Left lobe of liver (tissue), 2 donors: ENCODE measurements around the gene RPUSD2. TPM values are rescaled to one million over a fixed set of nuclear protein-coding genes. Genes with fewer than 3 reads are reported as not detected.
A peak's percentile ranks its signal among the peaks of the same experiment; 100 is the strongest.

Experiments
- ATAC-seq: fragments of 200-7000 bp; cut with Tn5 transposase; one replicate; pipeline ENCODE4 v1.9.1; 2020; ENCODE audit warnings: mild to moderate bottlenecking, moderate library complexity
- DNase-seq: peaks from one replicate; pipeline ENCODE4 v3.0.0-alpha.2; 2020; ENCODE audit warnings: low spot score
- total RNA-seq: library from RNA; stranded (reverse); gene quantifications from one replicate; pipeline ENCODE4 v1.2.1, GENCODE V29; 2021
- donor health status: DM: no; HTN: no; CAD: no; lungs with moderate emphysema.
- donor health status: DM: no; HTN: yes; CAD: no.

RPUSD2 gene, protein sequence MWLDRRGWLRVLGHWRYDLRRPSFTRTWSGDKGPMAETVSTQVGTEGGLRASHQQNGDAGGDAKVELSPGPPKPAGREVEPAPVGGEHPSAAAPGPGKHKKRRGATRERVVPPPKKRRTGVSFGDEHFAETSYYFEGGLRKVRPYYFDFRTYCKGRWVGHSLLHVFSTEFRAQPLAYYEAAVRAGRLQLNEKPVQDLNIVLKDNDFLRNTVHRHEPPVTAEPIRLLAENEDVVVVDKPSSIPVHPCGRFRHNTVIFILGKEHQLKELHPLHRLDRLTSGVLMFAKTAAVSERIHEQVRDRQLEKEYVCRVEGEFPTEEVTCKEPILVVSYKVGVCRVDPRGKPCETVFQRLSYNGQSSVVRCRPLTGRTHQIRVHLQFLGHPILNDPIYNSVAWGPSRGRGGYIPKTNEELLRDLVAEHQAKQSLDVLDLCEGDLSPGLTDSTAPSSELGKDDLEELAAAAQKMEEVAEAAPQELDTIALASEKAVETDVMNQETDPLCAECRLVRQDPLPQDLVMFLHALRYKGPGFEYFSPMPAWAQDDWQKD
- total RNA-seq: 7.4 TPM

DNA sequence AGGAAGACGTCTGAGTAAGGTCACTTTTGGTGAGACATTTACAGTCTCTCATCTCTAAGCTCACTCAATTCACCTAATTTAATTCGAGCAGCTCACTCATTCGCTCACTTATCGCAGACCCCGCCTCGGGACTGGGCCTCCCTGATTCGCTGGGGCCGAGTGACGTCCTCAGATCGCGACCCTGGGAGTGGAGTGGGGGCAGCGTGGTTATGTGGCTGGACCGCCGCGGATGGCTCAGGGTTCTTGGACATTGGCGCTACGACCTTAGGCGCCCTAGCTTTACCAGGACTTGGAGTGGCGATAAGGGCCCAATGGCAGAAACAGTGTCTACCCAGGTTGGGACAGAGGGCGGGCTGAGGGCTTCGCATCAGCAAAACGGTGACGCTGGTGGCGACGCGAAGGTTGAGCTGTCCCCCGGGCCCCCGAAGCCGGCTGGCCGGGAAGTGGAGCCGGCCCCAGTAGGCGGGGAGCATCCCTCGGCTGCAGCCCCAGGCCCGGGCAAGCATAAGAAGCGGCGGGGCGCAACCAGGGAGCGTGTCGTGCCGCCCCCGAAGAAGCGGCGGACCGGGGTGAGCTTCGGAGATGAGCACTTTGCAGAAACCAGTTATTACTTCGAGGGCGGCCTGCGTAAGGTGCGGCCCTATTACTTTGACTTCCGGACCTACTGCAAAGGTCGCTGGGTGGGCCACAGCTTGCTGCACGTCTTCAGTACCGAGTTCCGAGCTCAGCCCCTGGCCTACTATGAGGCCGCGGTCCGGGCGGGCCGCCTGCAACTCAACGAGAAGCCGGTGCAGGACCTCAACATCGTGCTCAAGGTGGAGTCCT, at the start of gene RPUSD2:
RPUSD2 (plus strand) TSS at position 171 of the 825 bp plus-strand sequence; CDS start at position 210, 39 bp downstream.
- peak; percentile 94 for DNase-seq
- ATAC-seq: peak; percentile 81

DNA sequence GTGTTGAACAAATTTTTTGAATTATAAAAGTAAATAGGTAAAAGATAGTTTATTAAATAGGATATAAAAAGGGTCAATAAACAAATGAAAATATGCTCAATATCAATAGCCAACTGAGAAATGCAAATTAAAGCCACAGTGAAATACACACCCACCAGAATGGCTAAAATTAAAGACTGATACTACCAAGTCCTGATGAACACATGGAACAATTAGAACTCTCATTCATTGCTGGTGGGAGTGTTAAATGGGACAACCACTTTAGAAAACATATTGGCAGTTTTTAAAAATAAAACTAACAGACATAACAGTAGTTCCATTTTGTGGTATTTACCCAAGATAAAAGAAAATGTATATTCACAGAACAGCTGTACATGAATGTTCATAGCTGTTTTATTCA, 45.5 kb upstream of the RPUSD2 start:
- ATAC-seq: no peak
- no peak for DNase-seq

DNA sequence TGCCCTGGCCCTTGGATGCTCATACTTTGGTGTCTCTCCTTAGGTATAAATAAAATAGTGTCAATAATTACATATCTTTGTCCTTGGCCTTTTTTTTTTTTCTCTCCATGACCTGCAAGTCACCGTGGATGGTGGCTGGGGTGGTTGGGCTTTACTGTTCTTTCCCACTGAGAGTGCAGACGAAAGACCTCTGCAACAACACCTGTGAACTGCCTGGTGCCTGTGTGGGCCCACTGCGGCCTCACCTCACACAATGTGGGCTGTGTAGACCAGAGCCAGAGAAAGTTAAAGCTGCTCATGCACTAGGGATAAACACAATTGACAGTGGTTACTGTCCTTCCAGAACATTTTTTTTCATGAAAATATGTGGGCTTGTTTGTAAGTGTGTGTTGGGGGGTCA, 43.2 kb upstream of the RPUSD2 start:
- DNase-seq: no peak
- no peak for ATAC-seq

DNA sequence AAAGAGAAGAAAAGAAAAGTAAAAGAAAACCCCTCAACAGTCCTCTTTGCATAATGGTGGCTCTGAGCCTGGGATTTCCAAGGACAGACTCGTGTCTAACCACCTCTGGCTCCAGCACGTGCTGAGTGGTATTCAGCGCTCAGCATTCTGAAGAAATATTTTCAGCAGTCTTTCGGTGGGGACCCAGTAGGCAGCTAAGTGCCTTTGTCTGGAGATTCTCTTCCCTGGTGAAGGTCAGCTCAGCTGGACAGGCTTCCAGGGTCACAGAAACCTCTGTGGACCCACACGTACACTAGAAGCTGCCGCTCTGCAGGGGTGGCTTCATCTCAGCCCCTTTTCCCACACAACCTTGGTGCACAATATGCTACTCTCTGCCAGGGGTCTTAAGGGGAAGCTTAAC, 40.3 kb upstream of the RPUSD2 start:
- DNase-seq (no peak), ATAC-seq (no peak)

DNA sequence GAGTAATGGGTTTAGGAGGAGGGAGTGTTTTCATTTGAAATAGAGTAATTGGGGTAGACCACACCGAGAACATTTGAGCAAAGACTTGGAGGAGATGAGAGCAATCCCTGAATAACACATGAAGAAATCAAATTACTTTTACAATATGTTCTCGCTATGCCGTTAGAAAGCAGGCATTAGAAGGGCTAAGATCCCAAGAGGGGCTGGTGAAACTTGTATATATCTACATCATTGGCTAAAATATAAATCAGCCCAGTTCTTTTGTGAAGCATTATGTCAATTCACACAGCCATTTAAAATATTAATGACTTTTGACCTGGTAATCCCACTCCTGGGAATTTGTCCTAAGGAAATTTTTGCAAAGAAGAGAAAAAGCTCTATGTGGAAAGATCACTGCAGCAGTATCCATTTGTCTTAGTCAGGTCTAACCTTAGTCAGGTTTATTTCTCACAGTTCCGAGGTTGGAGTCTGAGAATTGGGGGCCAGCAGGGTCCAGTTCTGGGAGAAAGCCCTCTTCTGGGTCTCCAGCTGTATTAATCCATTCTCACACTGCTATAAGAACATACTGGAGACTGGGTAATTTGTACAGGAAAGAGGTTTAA, 35.2 kb upstream of the RPUSD2 start:
- no peak for ATAC-seq
- DNase-seq: no peak

DNA sequence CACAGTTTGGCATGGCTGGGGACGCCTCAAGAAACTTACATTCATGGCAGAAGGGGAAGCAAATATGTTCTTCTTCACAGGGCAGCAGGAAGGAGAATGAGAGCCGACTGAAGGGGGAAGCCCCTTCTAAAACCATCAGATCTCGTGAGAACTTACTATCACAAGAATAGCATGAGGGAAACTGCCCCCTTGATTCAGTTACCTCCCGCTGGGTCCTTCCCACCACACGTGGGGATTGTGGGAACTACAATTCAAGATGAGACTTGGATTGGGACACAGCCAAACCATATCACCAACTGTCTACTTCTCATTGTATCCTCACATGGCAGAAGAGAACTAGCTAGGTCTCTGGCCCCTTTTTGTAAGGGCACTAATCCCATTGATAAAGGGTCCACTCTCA, 34.7 kb upstream of the RPUSD2 start:
- DNase-seq: no peak
- ATAC-seq: no peak

DNA sequence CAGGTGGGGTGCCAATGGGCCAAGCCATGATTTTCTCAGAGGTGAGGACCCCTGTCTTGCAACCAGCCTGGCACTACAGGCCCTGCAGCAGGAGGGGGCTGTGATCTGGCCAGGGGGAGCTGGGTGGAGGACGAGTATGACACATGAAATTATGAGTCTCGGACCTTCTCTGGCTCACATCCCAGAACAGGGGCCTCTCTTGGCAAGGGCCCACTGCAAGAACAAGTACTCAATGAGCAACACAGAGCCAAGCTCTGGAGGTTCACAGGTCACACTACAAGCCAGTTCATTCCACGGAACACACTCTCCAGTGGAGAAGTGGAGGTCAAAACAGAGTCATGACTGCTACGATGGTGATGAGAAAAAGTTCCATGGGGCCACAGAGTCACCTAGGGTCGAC, 32.6 kb upstream of the RPUSD2 start:
- ATAC-seq (no peak), DNase-seq (no peak)

DNA sequence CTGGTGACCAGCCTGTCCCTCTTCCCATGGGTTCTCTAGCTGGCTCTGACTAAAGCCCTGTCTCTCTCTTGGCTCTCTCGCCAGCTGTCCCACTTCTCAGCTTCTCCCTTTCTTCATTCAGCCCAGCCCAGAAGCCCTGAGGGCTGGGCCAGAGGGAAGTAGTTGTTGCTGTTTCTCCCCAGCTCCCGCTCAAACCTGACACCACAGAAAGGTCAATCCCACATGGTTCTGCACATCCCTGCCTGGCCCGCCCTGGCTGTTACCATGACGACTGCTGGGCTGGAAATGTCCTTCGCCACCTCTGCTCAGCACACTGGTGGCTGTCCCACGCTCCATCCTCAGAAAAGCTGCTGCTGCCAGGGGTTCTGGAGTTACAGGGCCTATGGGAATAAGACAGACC, 30.1 kb upstream of the RPUSD2 start:
- ATAC-seq (no peak), DNase-seq (no peak)

DNA sequence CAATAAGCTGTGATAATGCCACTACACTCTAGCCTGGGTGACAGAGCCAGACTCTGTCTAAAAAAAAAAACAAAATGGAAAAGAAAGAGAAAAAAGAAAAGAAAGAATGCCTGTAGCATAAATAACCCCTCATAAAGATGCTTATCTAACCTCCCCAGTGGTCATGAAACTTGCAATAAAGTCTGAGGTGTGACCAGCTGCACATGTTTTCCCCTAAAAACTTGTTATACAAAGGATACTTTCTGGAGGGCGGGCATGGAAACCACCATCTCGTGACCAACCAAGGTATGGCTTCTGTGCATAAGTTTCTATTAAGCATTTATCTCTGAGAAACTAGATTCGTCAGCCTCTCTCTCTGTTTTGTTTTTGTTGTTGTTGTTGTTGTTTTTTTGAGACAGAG, 26.0 kb upstream of the RPUSD2 start:
- ATAC-seq (no peak), DNase-seq (no peak)

DNA sequence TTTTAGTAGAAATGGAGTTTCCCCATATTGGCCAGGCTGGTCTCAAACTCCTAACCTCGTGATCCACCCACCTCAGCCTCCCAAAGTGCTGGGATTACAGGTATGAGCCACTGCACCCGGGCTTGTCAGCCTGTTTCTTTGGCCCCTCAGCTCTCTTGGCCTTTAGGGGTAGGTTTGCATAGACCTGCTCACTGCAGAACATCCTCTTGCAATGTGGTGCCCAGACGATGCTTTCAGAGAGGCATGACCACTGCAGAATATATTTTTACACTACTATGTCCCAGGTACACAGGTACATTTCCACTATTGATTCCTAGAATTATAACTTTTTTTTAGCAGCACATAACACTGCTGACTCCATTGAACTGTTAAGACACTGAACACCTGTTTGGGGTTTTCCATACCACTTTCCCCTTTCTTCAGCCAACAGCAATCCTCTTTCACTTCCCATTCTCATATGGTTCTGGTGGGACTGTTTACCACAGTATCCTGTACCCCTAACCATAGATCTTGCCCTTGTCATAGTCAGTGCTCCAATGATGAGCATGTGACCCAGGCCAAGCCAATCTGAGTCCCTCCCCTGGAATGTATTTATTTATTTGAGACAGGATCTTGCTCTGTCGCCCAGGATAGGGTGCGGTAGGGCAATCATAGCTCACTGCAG, 25.3 kb upstream of the RPUSD2 start:
- no peak for ATAC-seq
- DNase-seq: no peak

DNA sequence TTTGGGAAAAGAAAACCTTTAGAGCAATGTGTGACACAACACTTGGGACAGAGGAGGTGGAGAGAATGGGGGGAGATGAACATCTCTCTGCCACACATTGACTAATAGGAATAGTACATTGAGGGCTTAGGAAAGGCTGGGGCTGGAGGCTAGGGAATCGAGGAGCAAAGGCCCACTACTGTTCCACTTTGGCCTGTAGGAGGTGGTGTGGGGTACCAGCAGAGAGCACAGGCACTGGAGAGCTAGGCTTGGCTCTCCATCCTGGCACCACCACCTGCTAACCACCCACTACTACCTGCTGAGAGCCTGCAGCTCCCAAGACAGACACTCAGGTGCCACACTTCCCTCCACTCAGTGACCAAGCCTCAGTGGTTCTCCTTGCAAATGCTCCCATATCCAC, 23.6 kb upstream of the RPUSD2 start:
- DNase-seq (no peak), ATAC-seq (no peak)

DNA sequence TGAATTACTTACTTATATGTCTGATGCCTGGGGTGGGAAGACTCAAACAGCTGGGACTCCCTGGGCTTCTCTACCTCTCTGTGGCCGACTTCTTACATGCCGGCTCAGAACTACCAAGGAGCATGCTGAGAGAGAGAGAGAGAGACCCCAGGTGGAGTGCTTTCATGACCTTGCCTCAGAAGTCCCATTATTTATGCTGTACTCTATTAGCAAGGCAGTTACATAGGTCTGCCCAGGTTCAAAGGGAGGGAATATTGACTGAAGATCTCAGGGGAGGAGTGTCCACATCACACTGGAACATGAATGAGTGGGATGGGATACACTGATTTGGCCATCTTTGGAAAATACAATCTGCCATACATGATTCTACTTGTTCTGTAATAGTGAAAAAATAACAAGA, 20.5 kb upstream of the RPUSD2 start:
- no peak for ATAC-seq
- DNase-seq: no peak

DNA sequence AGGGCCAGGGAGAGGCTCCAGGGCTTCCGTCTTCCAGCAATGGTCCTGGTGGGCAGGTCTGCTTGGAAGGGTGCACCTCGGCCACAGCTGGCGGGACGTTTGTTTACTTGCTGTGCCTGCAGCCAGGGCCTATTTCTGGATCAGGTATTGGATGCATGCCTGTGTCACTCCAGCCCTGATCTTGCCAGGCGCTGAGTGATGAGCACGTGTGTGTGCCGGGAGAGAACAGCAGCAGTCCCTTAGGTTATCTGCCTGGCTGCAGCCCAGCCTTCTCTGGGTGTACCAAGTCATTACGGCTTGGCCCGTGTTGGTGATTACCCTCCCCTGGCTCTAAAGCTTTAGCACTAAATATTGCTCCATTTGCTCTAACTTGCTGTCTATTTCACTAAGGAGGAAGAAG, 19.2 kb upstream of the RPUSD2 start:
- ATAC-seq (peak; percentile 95), DNase-seq (peak; percentile 98)

DNA sequence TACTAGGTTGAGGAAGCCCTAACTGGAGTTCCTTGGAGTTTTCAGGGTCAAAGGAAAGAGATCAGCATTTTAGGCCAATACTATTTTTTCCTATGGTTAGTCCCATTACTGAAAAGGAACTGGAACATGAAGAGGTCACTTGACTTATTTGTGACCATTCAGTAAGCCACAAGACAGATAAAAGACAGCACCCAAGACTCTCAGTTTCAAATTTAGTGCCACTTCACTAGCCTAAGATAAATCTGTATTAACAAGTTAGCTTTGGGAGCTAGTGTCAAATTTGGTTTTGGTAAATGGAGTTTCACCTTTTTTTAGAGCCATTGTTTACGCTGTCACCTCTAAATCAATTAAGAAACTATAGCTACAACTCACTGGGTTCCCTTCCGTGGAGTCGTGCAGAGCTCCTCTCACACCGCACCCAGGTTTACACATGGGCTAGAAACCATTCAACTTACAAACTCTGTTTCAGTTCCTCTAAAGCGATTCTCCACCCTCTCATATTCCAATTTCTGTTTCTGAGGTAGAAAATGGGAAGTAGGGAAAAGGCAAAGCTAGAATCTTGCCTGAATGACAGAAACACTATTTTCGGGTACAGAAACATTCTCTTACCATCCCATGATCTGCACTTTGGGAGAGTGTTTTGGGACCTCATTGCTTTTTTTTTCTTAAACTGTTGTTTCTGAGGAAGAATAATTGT, 18.6 kb upstream of the RPUSD2 start:
- no peak for ATAC-seq
- DNase-seq: no peak

DNA sequence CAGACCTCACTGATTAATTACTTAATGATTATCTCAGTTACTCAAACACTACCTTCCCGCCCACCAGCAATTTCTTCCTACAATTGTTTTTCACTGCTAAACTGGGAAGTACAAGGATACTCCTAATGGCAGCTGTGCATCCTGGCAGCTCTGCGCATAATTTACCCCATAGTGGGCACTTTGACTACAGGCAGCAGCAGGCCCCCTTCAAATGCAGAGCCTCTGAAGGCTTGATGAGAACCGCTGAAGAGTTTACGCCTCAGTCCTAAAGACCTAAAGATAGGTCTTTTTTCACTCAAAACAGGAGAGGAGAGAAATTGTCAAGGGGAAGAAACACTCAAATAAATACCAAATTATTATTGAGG, 15.0 kb upstream of the RPUSD2 start:
- ATAC-seq: no peak
- no peak for DNase-seq

DNA sequence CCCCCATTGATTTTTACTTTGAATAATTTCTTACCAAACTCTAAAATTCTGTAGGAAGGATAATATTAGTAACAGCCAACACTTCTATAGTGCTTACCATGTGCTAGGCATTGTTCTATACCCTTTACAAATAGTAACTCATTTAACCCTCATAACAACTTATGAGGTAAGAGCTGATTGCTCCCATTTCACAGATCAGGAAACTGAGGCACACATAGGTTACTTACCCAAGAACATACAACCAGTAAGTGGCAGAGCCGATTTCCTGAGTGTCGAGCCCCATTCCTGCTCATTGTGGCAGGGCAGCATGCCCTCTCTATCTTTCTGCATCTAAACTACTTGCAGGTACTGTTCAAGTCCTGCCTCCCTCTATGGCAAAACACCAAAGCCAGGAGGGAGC, 13.2 kb upstream of the RPUSD2 start:
- ATAC-seq (no peak), DNase-seq (no peak)

DNA sequence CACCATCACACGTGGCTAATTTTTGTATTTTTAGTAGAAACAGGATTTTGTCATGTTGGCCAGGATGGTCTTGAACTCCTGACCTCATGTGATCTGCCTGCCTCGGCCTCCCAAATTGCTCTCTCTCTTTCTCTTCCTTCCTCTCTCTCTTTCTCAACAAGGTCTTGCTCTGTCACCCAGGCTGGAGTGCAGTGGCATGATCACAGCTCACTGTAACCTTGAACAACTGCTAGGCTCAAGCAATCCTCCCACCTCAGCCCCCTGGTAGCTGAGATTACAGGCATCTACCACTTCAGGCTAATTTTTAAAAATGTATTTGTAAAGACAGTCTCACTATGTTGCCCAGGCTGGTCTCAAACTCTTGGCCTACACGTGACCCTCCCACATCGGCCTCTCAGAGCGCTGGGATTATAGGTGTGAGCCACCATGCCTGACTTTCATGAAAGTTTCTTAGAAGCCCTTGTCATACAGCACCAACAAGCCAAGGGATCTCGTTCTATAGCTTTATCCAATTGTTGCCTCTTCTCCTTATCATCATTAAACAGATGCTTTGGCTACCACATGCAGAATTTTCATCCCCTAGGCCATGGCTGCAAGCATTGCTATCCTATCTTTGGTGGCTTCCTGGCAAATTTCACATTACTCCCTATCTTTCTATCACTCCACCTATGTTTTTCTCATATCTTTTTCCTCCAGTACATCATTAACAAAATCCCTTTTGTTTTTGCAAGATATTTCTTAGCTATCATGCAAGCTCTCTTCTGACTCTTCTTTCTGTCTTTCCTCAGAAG, 10.0 kb upstream of the RPUSD2 start:
- no peak for ATAC-seq

DNA sequence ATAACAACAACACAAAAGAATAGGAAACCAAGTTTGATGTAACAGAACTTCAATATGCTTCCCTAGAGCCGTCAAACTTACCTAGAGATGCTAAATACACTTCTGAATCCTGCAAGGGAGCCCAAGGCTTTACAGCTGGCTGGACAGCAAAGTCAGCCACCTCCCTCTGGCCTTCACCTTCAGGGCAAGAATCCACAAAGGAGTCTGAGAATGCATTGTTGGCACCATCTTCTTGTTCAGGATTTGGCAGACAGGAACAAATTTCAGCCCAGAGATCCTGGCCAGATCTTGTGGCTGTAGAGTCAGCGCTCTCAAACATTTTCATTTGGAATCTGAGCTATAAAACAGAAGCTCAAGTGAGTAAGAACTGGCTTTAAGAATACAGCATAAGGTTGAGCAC, 6.4 kb upstream of the RPUSD2 start:
- ATAC-seq: no peak

More for the DNA sequence above, 10.0 kb upstream of the RPUSD2 start:
- no peak for DNase-seq

DNA sequence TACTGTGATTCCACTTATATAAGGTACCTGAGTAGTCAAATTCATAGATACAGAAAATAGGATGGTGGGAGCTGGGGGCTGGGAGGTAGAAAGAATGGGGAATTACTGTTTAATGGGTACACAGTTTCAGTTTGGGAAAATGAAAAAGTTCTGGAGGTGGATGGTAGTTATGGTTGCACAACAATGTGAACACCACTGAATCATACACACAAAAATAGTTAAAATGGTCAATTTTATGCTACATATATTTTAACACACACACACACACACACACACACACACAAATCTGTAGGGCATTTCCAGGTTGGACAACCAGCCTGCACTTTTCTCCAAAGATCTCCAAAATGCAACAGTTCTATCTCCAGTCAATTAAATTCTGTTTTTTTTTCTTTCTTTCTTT, 5.7 kb upstream of the RPUSD2 start:
- ATAC-seq (no peak), DNase-seq (no peak)

More for the DNA sequence above, 6.4 kb upstream of the RPUSD2 start:
- DNase-seq: no peak
